ENCODE data around the gene OR6S1.

- no peak for TF ChIP-seq CTCF (optimal IDR thresholded peaks at IDR 0.05 in 1 of 3, IDR thresholded peaks at IDR 0.05 in 1 of 3, conservative IDR thresholded peaks at IDR 0.05 in 1 of 3; ENCODE audit: extremely low read depth in 1 of 3, insufficient read depth in 2 of 3, low read length in 3 of 3)
- no peak for TF ChIP-seq EZH2 (IDR thresholded peaks at IDR 0.05; ENCODE audit: low read length)
These were observed 41.8 kb upstream of the OR6S1 start for GRCh38 chr14:20683125-20683890.

Data from keratinocyte (primary cell).